Fibroblast of the aortic adventitia (primary cell): Measurements from ENCODE around the gene GPBP1L1. TPM values are rescaled to one million over a fixed set of nuclear protein-coding genes. Genes with fewer than 3 reads are reported as not detected.

Experiments
- DNase-seq: peaks from one replicate; pipeline ENCODE4 v3.0.0-alpha.2; 2010; ENCODE audit warnings: low read depth
- H3K4me3 ChIP-seq: 2 replicates; pipeline ENCODE4 v1.5.1; 2011; ENCODE audit warnings: low read depth, mild to moderate bottlenecking, control low read depth, low read length, moderate library complexity
- CTCF ChIP-seq: IDR thresholded peaks from 2 replicates; pipeline ENCODE4 v1.5.1; 2011; ENCODE audit warnings: mild to moderate bottlenecking, low read length, control low read depth, inconsistent platforms; ENCODE audit not compliant: insufficient read depth
- total RNA-seq: library from RNA; depleted of rRNA; stranded (reverse); fragments of >200 nt; gene quantifications from 2 replicates; pipeline ENCODE4 v1.2.3, GENCODE V29; 2012; ENCODE audit warnings: low replicate concordance

The GPBP1L1 gene
- total RNA-seq, 1 donor: 119 TPM

GRCh38 chr1:45621895-45622523, 64.3 kb downstream of the GPBP1L1 start:
- TF ChIP-seq CTCF: no peak
- H3K4me3 ChIP-seq: no peak overlapping the region
- DNase-seq: no peak

DNA sequence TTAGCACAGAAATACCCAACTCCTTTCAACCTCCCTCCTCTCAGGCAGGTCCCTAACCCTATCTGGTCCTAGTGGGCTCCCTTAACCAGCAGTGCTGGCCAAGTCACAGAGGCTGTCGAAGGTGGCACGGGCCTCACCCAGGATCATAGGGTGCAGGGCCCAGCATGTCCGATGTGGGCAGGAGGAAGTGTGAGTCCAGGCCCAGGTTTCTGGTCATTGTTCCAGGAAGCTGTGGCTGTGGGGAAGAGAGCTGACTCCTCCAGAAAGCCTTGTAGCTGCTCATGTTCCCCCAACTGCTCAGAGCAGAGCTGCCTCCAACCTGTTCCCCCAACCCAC, 64.9 kb downstream of the GPBP1L1 start:
- no peak overlapping the region for H3K4me3 ChIP-seq
- TF ChIP-seq CTCF: no peak
- DNase-seq: no peak

GRCh38 chr1:45620588-45621500, 65.5 kb downstream of the GPBP1L1 start:
- DNase-seq: no peak
- H3K4me3 ChIP-seq: no peak overlapping the region
- TF ChIP-seq CTCF: no peak

DNA sequence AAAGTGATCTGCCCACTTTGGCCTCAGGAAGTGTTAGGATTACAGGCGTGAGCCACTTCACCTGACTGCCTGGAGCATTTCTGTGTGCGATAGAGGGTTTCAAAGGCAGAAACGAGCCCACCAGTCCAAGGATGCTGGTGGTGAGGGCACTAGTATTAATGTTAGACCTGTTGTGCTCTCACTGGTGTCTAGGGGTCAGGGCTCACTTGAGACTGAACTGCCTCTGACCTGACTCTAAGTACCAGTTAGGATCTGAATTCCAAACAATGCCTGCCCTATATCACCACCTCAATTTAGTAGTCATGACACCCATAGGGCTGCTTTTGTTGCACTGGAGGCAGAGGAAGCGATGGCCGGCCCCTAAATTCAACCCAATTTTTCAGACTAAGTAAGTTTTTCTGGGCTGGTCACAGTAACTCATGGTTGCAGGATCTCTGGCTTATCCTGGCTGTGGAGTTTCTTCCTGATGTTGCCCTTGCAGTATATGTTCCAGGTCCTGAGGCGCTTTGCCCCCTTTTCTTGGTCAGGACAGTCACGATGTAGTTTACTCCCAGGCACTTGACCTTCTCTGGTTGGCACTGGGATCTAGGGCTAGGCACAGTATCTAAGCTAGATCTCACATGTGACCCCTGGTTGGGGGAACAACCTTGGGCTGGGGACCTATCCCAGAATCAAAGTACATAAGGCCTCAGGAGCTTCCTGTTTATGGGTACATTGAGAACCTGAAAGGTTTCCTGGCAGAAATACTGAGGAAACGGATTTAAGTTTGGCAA, 67.0 kb downstream of the GPBP1L1 start:
- H3K4me3 ChIP-seq: no peak overlapping the region
- no peak for DNase-seq
- no peak for TF ChIP-seq CTCF

DNA sequence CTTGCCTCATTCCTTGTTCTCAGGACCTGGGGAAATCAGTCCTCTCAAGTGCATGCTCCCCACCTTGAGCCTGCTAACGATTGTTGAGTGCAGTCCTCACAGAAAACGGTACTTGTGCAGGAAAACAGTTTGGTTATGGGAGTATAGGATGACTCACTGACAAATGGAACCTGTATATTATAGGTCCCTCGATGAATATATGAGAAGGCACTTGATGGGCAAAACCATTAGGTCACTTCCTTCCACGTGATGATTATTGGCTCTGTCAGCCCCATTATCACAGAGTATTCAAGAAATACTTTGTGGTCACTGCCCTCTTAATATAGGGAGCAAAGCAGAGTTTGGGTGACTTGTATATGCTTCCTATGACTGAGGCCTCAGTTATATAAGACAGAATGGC, 68.7 kb downstream of the GPBP1L1 start:
- DNase-seq: peak; percentile 33
- TF ChIP-seq CTCF: no peak
- no peak overlapping the region for H3K4me3 ChIP-seq

DNA sequence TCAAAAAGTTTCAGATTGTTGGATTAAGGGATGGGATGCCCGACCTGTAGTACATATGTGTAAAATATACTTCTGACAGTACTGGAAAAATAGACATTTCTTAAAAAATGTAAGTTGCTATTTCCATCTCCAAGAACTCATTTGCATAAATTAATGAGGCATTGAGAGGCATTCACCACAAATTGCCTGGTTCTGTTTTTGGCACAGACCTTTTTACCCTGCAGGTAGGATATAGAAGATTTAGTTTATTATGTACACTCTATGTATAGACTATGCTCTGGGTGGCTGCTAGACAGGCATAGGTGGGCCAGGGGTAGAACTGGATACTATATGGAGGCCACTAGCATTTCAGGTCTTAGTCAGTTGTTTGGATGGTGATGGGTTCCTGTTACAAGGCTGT, 70.4 kb downstream of the GPBP1L1 start:
- no peak overlapping the region for H3K4me3 ChIP-seq
- DNase-seq: no peak
- TF ChIP-seq CTCF: no peak
